Muscle of leg (tissue), 11 donors: ENCODE results near the gene NUDT8. TPM values are rescaled to one million over a fixed set of nuclear protein-coding genes. Genes with fewer than 3 reads are reported as not detected.

Experiments used
- DNase-seq: peaks from one replicate; pipeline ENCODE4 v3.0.0; 2013
- H3K27ac ChIP-seq: one replicate; pipeline ENCODE4 v1.5.1; 2013; ENCODE audit warnings: mild to moderate bottlenecking, low read length, control low read depth
- H3K27me3 ChIP-seq: one replicate; pipeline ENCODE4 v1.6.1; 2013; ENCODE audit warnings: low read length; ENCODE audit not compliant: control insufficient read depth, insufficient read depth
- H3K36me3 ChIP-seq: one replicate; pipeline ENCODE4 v1.6.1; 2013; ENCODE audit warnings: low read length; ENCODE audit not compliant: control insufficient read depth, insufficient read depth
- H3K4me1 ChIP-seq: one replicate; pipeline ENCODE4 v1.6.1; 2013; ENCODE audit warnings: low read length; ENCODE audit not compliant: control insufficient read depth, insufficient read depth
- H3K4me3 ChIP-seq: one replicate; pipeline ENCODE4 v1.5.1; 2013; ENCODE audit warnings: low read length, control low read depth
- H3K9me3 ChIP-seq: replicated peaks from 2 replicates; pipeline ENCODE4 v1.6.1; 2013; ENCODE audit warnings: low read depth, low read length; ENCODE audit not compliant: control insufficient read depth
- WGBS: methylation state at CpG from one replicate; pipeline ENCODE4 v1.1.5; 2013; ENCODE audit warnings: missing lambda C conversion rate; ENCODE audit not compliant: insufficient coverage; 5-methylcytosine and 5-hydroxymethylcytosine counted together
- polyA plus RNA-seq, 8 donors: library from polyadenylated mRNA; unstranded; fragments of 120-200 nt; gene quantifications; one replicate each; pipeline versions ENCODE4 v1.2.1 to v1.2.3, GENCODE V29; 2013; ENCODE audit warnings: inconsistent platforms in 1 of 8, low replicate concordance in 1 of 8; ENCODE audit not compliant: insufficient read length in 8 of 8, insufficient read depth in 1 of 8
- total RNA-seq: library from RNA; stranded (reverse); fragments of 120-200 nt; gene quantifications from one replicate; pipeline ENCODE4 v1.2.4, GENCODE V29; 2013

The NUDT8 gene
- total and polyA plus RNA-seq, 9 donors, result 3.4 to 5.8 (median 4.2) TPM

- Histone ChIP-seq H3K9me3 (no peaks in the 10 kb centered on the region), H3K4me3 (no peak overlapping the region), H3K27ac (no peak overlapping the region), H3K4me1 (no peaks in the 10 kb centered on the region), H3K27me3 (peaks cover 3% of the 10 kb centered on the region), H3K36me3 (no peaks in the 10 kb centered on the region)
- DNase-seq, result no peak
- 86% methylated on average over 20 of the region's 26 CpGs for WGBS
These were observed 37.9 kb upstream of the NUDT8 start for GRCh38 chr11:67667490-67668191.

GRCh38 chr11:67666676-67667489, 37.1 kb upstream of the NUDT8 start:
- DNase-seq, result no peak
- Histone ChIP-seq H3K9me3 (no peaks in the 10 kb centered on the region), H3K27me3 (peaks cover 3% of the 10 kb centered on the region), H3K4me3 (no peak overlapping the region), H3K4me1 (no peaks in the 10 kb centered on the region), H3K27ac (no peak overlapping the region), H3K36me3 (no peaks in the 10 kb centered on the region)
- WGBS, result 63% methylated on average over 16 of the region's 20 CpGs

GRCh38 chr11:67666303-67666645, 36.5 kb upstream of the NUDT8 start:
- no peak overlapping the region for H3K27ac ChIP-seq
- WGBS, result 82% methylated on average over 11 of the region's 11 CpGs
- H3K9me3 ChIP-seq, result no peaks in the 10 kb centered on the region
- no peak overlapping the region for H3K4me3 ChIP-seq
- H3K4me1 ChIP-seq, result no peaks in the 10 kb centered on the region
- DNase-seq, result no peak
- no peaks in the 10 kb centered on the region for H3K36me3 ChIP-seq
- peaks cover 3% of the 10 kb centered on the region for H3K27me3 ChIP-seq

GRCh38 chr11:67665541-67666302, 36.0 kb upstream of the NUDT8 start:
- Histone ChIP-seq H3K27me3 (no peaks in the 10 kb centered on the region), H3K4me1 (no peaks in the 10 kb centered on the region), H3K4me3 (no peak overlapping the region), H3K9me3 (no peaks in the 10 kb centered on the region), H3K27ac (no peak overlapping the region), H3K36me3 (no peaks in the 10 kb centered on the region)
- no peak for DNase-seq
- 80% methylated on average over 24 of the region's 24 CpGs for WGBS

- no peak overlapping the region for H3K4me3 ChIP-seq
- no peaks in the 10 kb centered on the region for H3K4me1 ChIP-seq
- no peak overlapping the region for H3K27ac ChIP-seq
- WGBS, result 84% methylated on average over 33 of the region's 33 CpGs
- no peak for DNase-seq
- H3K36me3 ChIP-seq, result no peaks in the 10 kb centered on the region
- H3K27me3 ChIP-seq, result no peaks in the 10 kb centered on the region
- H3K9me3 ChIP-seq, result no peaks in the 10 kb centered on the region
These were observed 35.2 kb upstream of the NUDT8 start for GRCh38 chr11:67664696-67665540.

GRCh38 chr11:67664213-67664585, 34.5 kb upstream of the NUDT8 start:
- no peaks in the 10 kb centered on the region for H3K9me3 ChIP-seq
- no peaks in the 10 kb centered on the region for H3K4me1 ChIP-seq
- H3K4me3 ChIP-seq, result no peak overlapping the region
- H3K27me3 ChIP-seq, result no peaks in the 10 kb centered on the region
- H3K27ac ChIP-seq, result no peak overlapping the region
- 86% methylated on average over 9 of the region's 16 CpGs for WGBS
- H3K36me3 ChIP-seq, result no peaks in the 10 kb centered on the region
- DNase-seq, result no peak

- Histone ChIP-seq H3K4me3 (no peak overlapping the region), H3K9me3 (no peaks in the 10 kb centered on the region), H3K36me3 (no peaks in the 10 kb centered on the region), H3K4me1 (no peaks in the 10 kb centered on the region), H3K27ac (no peak overlapping the region), H3K27me3 (no peaks in the 10 kb centered on the region)
- 91% methylated on average over 16 of the region's 22 CpGs for WGBS
- no peak for DNase-seq
These were observed 33.9 kb upstream of the NUDT8 start for GRCh38 chr11:67663532-67664212.

GRCh38 chr11:67662835-67663531, 33.2 kb upstream of the NUDT8 start:
- Histone ChIP-seq H3K4me1 (no peaks in the 10 kb centered on the region), H3K9me3 (no peaks in the 10 kb centered on the region), H3K4me3 (no peak overlapping the region), H3K27ac (no peak overlapping the region), H3K27me3 (no peaks in the 10 kb centered on the region), H3K36me3 (no peaks in the 10 kb centered on the region)
- WGBS, result 61% methylated on average over 18 of the region's 19 CpGs
- no peak for DNase-seq
